GM23338 (cell line): ENCODE results near the gene PRKCQ. TPM values are rescaled to one million over a fixed set of nuclear protein-coding genes. Genes with fewer than 3 reads are reported as not detected.

ENCODE experiments used
- ATAC-seq: fragments of 200-7000 bp; cut with Tn5 transposase; 3 replicates; pipeline ENCODE4 v1.9.1; 2020
- DNase-seq: peaks from one replicate; pipeline ENCODE4 v3.0.0-alpha.2; 2015; ENCODE audit warnings: low spot score
- H2AFZ ChIP-seq: fragments of 200-600 bp; sonication (generic); 2 replicates; pipeline ENCODE4 v1.8.0; 2016; ENCODE audit warnings: antibody characterized with exemption, mild to moderate bottlenecking, moderate library complexity
- H3F3A ChIP-seq: fragments of 200-600 bp; sonication (generic); replicated peaks from 2 replicates; pipeline ENCODE4 v1.8.0; 2017; ENCODE audit warnings: antibody characterized with exemption, mixed run types, low read depth
- H3K27ac ChIP-seq: fragments of 200-600 bp; sonication (generic); 2 replicates; pipeline ENCODE4 v1.6.1; 2016; ENCODE audit warnings: low read depth
- H3K27me3 ChIP-seq: fragments of 200-600 bp; sonication (generic); 2 replicates; pipeline ENCODE4 v1.8.0; 2016; ENCODE audit warnings: mild to moderate bottlenecking, mixed run types, moderate library complexity; ENCODE audit not compliant: insufficient read depth
- H3K36me3 ChIP-seq: fragments of 200-600 bp; sonication (generic); 2 replicates; pipeline ENCODE4 v1.8.0; 2016; ENCODE audit warnings: mild to moderate bottlenecking; ENCODE audit not compliant: insufficient read depth
- H3K4me1 ChIP-seq: fragments of 200-600 bp; sonication (generic); 2 replicates; pipeline ENCODE4 v1.8.0; 2016; ENCODE audit warnings: mild to moderate bottlenecking, moderate library complexity; ENCODE audit not compliant: insufficient read depth
- H3K4me2 ChIP-seq: fragments of 200-600 bp; sonication (generic); 2 replicates; pipeline ENCODE4 v1.7.1; 2017; ENCODE audit warnings: mixed run types
- H3K4me3 ChIP-seq: fragments of 200-600 bp; sonication (generic); 2 replicates; pipeline ENCODE4 v1.6.1; 2016; ENCODE audit warnings: mixed run types
- H3K79me2 ChIP-seq: fragments of 200-600 bp; sonication (generic); replicated peaks from 2 replicates; pipeline ENCODE4 v1.8.0; 2017; ENCODE audit warnings: mild to moderate bottlenecking; ENCODE audit not compliant: insufficient read depth
- H3K9me2 ChIP-seq: fragments of 200-600 bp; sonication (generic); 2 replicates; pipeline ENCODE4 v1.8.0; 2017; ENCODE audit not compliant: insufficient read depth
- H4K20me1 ChIP-seq: fragments of 200-600 bp; sonication (generic); replicated peaks from 2 replicates; pipeline ENCODE4 v1.8.0; 2017; ENCODE audit warnings: mild to moderate bottlenecking; ENCODE audit not compliant: insufficient read depth
- H3K27ac Mint-ChIP-seq: 2 replicates; pipeline ENCODE4 v1.8.0; 2020; ENCODE audit warnings: inconsistent platforms, mild to moderate bottlenecking, moderate library complexity, mixed read lengths
- H3K27me3 Mint-ChIP-seq: 3 replicates; pipeline ENCODE4 v1.8.0; 2022; ENCODE audit warnings: low read depth, mild to moderate bottlenecking, moderate library complexity, mixed read lengths, inconsistent platforms; ENCODE audit not compliant: insufficient read depth, poor library complexity
- H3K36me3 Mint-ChIP-seq: 3 replicates; pipeline ENCODE4 v1.8.0; 2021; ENCODE audit warnings: low read depth, mild to moderate bottlenecking, inconsistent platforms, moderate library complexity, mixed read lengths
- H3K4me1 Mint-ChIP-seq: 3 replicates; pipeline ENCODE4 v1.8.0; 2020; ENCODE audit warnings: mild to moderate bottlenecking, inconsistent platforms, mixed read lengths
- H3K4me3 Mint-ChIP-seq: 3 replicates; pipeline ENCODE4 v1.8.0; 2021; ENCODE audit warnings: moderate library complexity, mild to moderate bottlenecking, inconsistent platforms, mixed read lengths
- H3K9me3 Mint-ChIP-seq: 3 replicates; pipeline ENCODE4 v1.8.0; 2020; ENCODE audit warnings: moderate library complexity, mild to moderate bottlenecking, inconsistent platforms, mixed read lengths
- CREB1 ChIP-seq: fragments of 250-450 bp; sonication (Bioruptor Pico); IDR thresholded peaks from 2 replicates; pipeline ENCODE4 v1.5.0; 2020; ENCODE audit warnings: low read depth, mild to moderate bottlenecking, moderate library complexity
- CTCF ChIP-seq, 2 experiments: fragments of 200-600 bp in 1 of 2; sonication (generic) in 1 of 2; conservative IDR thresholded peaks; 2 replicates each; pipeline versions ENCODE4 v1.5.1 to v1.6.1; 2016 to 2017; ENCODE audit warnings: antibody characterized with exemption in 2 of 2, low read depth in 2 of 2, mild to moderate bottlenecking in 2 of 2, moderate library complexity in 1 of 2
- ETS1 ChIP-seq: IDR thresholded peaks from 2 replicates; pipeline ENCODE4 v1.6.1; 2016; ENCODE audit warnings: antibody characterized with exemption
- EZH2 ChIP-seq: fragments of 200-600 bp; sonication (generic); IDR thresholded peaks from one replicate; pipeline ENCODE4 v1.8.0; 2017; ENCODE audit warnings: antibody characterized with exemption, mild to moderate bottlenecking, low read depth; ENCODE audit not compliant: unreplicated experiment
- EZH2phosphoT487 ChIP-seq: fragments of 200-600 bp; sonication (generic); IDR thresholded peaks from one replicate; pipeline ENCODE4 v1.8.1; 2018; ENCODE audit warnings: antibody characterized with exemption; ENCODE audit not compliant: unreplicated experiment
- JUNB ChIP-seq: IDR thresholded peaks from one replicate; pipeline ENCODE4 v1.6.1; 2016; ENCODE audit warnings: antibody characterized with exemption; ENCODE audit not compliant: unreplicated experiment
- NANOG ChIP-seq: IDR thresholded peaks from 2 replicates; pipeline ENCODE4 v1.6.1; 2016; ENCODE audit warnings: antibody characterized with exemption, borderline replicate concordance
- POLR2AphosphoS5 ChIP-seq: IDR thresholded peaks from 2 replicates; pipeline ENCODE4 v1.6.1; 2016; ENCODE audit warnings: antibody characterized with exemption, low read depth
- REST ChIP-seq: IDR thresholded peaks from one replicate; pipeline ENCODE4 v1.6.1; 2018; ENCODE audit warnings: antibody characterized with exemption; ENCODE audit not compliant: unreplicated experiment
- STAT1 ChIP-seq: IDR thresholded peaks from one replicate; pipeline ENCODE4 v1.6.1; 2016; ENCODE audit warnings: antibody characterized with exemption; ENCODE audit not compliant: unreplicated experiment
- ZNF114 ChIP-seq: fragments of 250-450 bp; sonication (Bioruptor Pico); IDR thresholded peaks from 2 replicates; pipeline ENCODE4 v1.5.0; 2020; ENCODE audit warnings: mild to moderate bottlenecking, moderate library complexity
- ZNF331 ChIP-seq: fragments of 250-450 bp; sonication (Bioruptor Pico); IDR thresholded peaks from 2 replicates; pipeline ENCODE4 v1.5.0; 2020; ENCODE audit warnings: low read depth, mild to moderate bottlenecking, moderate library complexity
- ZNF462 ChIP-seq: fragments of 250-450 bp; sonication (Bioruptor Pico); IDR thresholded peaks from 2 replicates; pipeline ENCODE4 v1.5.0; 2020; ENCODE audit warnings: mild to moderate bottlenecking, moderate library complexity
- polyA plus RNA-seq: library from polyadenylated mRNA; unstranded; fragments of >200 nt; fragmentation: Nextera tagmentation; extraction: Ambion mirVana; gene quantifications from 2 replicates; pipeline ENCODE4 v1.2.1, GENCODE V29; 2016
- total RNA-seq: library from RNA; depleted of rRNA; stranded (reverse); fragments of >200 nt; shearing (Covaris generic); gene quantifications from 2 replicates; pipeline ENCODE4 v1.2.3, GENCODE V29; 2014

The PRKCQ gene
- total and polyA plus RNA-seq, 2 experiments from 2014 or later, result 12.6 to 28.5 TPM

- TF ChIP-seq EZH2 (no peak), ZNF331 (no peak), CTCF (conservative IDR thresholded peaks at IDR 0.05; ENCODE audit: low read depth in 2 of 2) (no peak), ZNF462 (CRISPR knock-in tag) (no peak), NANOG (no peak), REST (no peak), STAT1 (no peak), ZNF114 (CRISPR knock-in tag) (no peak), POLR2AphosphoS5 (no peak), JUNB (no peak), EZH2phosphoT487 (no peak), ETS1 (no peak), CREB1 (no peak)
- Mint-ChIP-seq H3K4me3 (no peak overlapping the region), H3K4me1 (peaks cover 24% of the 10 kb centered on the region), H3K36me3 (no peaks in the 10 kb centered on the region), H3K27ac (no peak overlapping the region), H3K9me3 (peaks cover 2% of the 10 kb centered on the region; the same call in 2 of the 3 replicates), H3K27me3 (no peaks in the 10 kb centered on the region)
- Histone ChIP-seq H3F3A (no peaks in the 10 kb centered on the region), H3K4me3 (no peak overlapping the region), H3K36me3 (no peaks in the 10 kb centered on the region), H4K20me1 (no peaks in the 10 kb centered on the region), H3K79me2 (no peaks in the 10 kb centered on the region), H3K4me1 (peaks cover 8% of the 10 kb centered on the region; the same call in 1 of the 2 replicates), H3K9me2 (no peaks in the 10 kb centered on the region), H3K4me2 (no peak overlapping the region), H3K27ac (no peak overlapping the region), H3K27me3 (no peaks in the 10 kb centered on the region), H2AFZ (no peak overlapping the region)
- DNase-seq, result no peak
- ATAC-seq, result no peak
These were observed 177.1 kb downstream of the PRKCQ start for GRCh38 chr10:6402960-6403359.
